Breast epithelium (tissue), 4 donors: ENCODE data around the gene METRN. TPM values are rescaled to one million over a fixed set of nuclear protein-coding genes. Genes with fewer than 3 reads are reported as not detected.
A peak's percentile ranks its signal among the peaks of the same experiment; 100 is the strongest.
"Not testable (repeated sequence)": the region's sequence is repeated elsewhere in the genome, so short reads cannot be mapped to it uniquely, and the experiment has no call there.

ENCODE experiments used
- DNase-seq, 2 donors: peaks; one replicate each; pipeline ENCODE4 v3.0.0-alpha.2; 2019; ENCODE audit warnings: low spot score in 2 of 2
- H3K27ac ChIP-seq, 2 donors: fragments of 200-600 bp; sonication (generic) in 1 of 2; one replicate each; pipeline ENCODE4 v1.5.1; 2016 to 2019; ENCODE audit warnings: mild to moderate bottlenecking in 1 of 2
- H3K27me3 ChIP-seq, 2 donors: fragments of 200-600 bp; sonication (generic) in 1 of 2; one replicate each; pipeline versions ENCODE4 v1.5.1 to v1.6.0; 2017 to 2019; ENCODE audit warnings: control low read depth in 1 of 2, mild to moderate bottlenecking in 1 of 2
- H3K36me3 ChIP-seq: fragments of 200-600 bp; one replicate; pipeline ENCODE4 v1.5.1; 2019
- H3K4me1 ChIP-seq, 2 donors: fragments of 200-600 bp; sonication (generic); one replicate each; pipeline ENCODE4 v1.5.1; 2016 to 2019; ENCODE audit warnings: control low read depth in 1 of 2
- H3K4me3 ChIP-seq, 3 donors: fragments of 200-600 bp; sonication (generic); 1 replicate in 2 of 3; 2 replicates in 1 of 3; pipeline ENCODE4 v1.5.1; 2016 to 2019; ENCODE audit warnings: mild to moderate bottlenecking in 3 of 3, moderate library complexity in 2 of 3
- H3K9me3 ChIP-seq, 2 donors: fragments of 200-600 bp; sonication (generic) in 1 of 2; one replicate each; pipeline ENCODE4 v1.5.1; 2016 to 2019; ENCODE audit warnings: control low read depth in 1 of 2
- POLR2A ChIP-seq: fragments of 450-650 bp; IDR thresholded peaks from one replicate; pipeline ENCODE4 v1.6.1; 2016; ENCODE audit warnings: antibody characterized with exemption, mild to moderate bottlenecking, moderate library complexity
- POLR2AphosphoS5 ChIP-seq, 3 donors: sonication (generic); formaldehyde crosslinking; IDR thresholded peaks; one replicate each; pipeline ENCODE4 v1.6.1; 2017; ENCODE audit warnings: antibody characterized with exemption in 3 of 3
- intact Hi-C: fragments of 100-400 bp; cut with DNase I; formaldehyde crosslinking; loops from one replicate; pipeline ENCODE4 v1.15.1; 2023; ENCODE audit warnings: low total_unique reads
- total RNA-seq, 3 donors: library from RNA; depleted of rRNA; stranded (reverse); fragments of >200 nt; gene quantifications; one replicate each; pipeline ENCODE4 v1.1.0, GENCODE V29; 2016
- TF ChIP-seq, protein P1 (sequence below), 3 donors: fragments of 450-650 bp; IDR thresholded peaks; one replicate each; pipeline ENCODE4 v1.5.1; 2016 to 2017; ENCODE audit warnings: antibody characterized with exemption in 3 of 3, mild to moderate bottlenecking in 3 of 3, moderate library complexity in 3 of 3

Gene METRN
- total RNA-seq, 3 donors from 2014 or later = 23.6 to 30.2 (median 24.3) TPM

DNA sequence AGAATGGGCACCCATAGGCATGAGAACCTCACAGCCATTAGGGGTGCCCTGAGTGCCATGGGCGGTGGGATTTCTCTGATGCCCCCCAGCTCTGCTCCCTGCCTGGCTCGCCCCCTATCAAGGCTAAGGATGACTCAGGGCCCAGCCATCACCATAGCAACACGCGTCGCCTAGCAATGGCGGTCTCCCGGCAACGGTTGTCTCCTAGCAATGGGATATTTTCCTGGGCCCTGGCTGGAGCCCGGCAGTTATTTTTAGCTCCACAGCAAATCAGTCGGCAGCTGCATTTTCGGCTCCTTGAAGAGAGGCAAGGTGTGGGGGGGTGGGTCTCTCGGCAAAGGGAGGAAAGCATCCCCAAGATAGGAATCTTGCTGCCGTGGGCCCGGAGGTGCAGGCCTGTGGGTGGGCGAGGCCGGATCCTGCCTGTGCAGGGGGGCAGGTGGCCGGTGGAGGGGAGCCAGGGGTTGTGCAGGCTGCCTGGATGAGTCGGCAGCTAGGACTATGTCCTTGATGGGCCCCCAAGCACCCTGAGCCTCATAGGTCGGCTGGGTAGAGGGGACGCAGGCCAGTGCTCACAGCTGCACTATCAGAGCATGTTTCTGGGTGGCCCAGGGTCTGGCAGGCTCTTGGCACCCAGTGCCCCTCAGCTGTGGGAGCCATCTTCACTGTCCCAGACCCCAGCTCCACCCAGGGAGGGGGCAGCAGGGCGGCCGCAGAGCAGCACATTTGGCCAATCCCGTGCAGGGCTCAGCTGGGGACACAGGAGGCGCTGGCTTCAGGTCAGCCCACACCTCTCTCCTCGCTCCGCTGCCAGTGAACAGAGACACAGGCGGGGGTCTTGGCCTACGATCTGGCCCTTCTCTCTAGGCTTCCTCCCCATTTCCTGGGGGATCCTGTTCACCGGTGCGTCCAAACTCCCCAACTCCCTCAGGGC is 5.1 kb upstream of the METRN start:
- no peak for TF ChIP-seq POLR2A
- intact Hi-C loops = no loop called here

DNA sequence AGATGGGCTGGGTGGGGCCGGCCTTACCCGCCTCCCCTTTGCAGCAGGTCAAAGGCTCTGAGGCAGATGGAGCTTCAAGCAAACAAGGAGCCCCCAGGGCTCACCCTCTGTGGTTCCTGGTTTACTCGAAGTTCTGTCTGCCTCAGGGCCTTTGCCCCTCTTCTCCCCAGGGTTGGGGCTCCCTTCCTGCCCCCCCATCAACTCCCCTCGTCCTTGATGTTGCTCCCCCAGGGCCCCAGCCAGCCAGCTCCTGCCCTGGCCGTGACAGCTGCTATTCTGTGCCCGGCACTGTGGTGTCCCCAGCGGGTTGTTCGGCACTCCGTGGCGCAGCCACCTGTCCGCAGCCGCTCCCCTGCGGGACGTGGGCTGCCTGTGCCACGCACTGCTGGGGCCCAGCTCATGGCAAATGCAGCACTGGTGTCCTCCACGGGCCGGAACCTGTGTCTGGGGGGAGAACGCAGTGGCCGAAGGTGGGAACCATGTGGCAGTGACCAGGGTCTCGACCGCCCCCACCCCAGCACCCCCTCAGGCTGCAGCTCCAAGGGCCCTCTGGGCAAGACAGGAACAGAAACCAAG is 4.3 kb upstream of the METRN start:
- Histone ChIP-seq H3K27ac (no peak overlapping the region), H3K4me3 (no peak overlapping the region), H3K27me3 (peaks cover 13 to 62% of the 10 kb centered on the region in 2 donors), H3K36me3 (no peaks in the 10 kb centered on the region), H3K9me3 (no peaks in the 10 kb centered on the region), H3K4me1 (peaks cover 0 to 6% of the 10 kb centered on the region in 2 donors)
- TF ChIP-seq POLR2A = no peak
- TF ChIP-seq POLR2AphosphoS5 (IDR thresholded peaks at IDR 0.05) = no peak
- TF ChIP-seq, protein P1, sequence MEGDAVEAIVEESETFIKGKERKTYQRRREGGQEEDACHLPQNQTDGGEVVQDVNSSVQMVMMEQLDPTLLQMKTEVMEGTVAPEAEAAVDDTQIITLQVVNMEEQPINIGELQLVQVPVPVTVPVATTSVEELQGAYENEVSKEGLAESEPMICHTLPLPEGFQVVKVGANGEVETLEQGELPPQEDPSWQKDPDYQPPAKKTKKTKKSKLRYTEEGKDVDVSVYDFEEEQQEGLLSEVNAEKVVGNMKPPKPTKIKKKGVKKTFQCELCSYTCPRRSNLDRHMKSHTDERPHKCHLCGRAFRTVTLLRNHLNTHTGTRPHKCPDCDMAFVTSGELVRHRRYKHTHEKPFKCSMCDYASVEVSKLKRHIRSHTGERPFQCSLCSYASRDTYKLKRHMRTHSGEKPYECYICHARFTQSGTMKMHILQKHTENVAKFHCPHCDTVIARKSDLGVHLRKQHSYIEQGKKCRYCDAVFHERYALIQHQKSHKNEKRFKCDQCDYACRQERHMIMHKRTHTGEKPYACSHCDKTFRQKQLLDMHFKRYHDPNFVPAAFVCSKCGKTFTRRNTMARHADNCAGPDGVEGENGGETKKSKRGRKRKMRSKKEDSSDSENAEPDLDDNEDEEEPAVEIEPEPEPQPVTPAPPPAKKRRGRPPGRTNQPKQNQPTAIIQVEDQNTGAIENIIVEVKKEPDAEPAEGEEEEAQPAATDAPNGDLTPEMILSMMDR (IDR thresholded peaks at IDR 0.05) = no peak
- intact Hi-C loops = no loop called here
- DNase-seq = no peak

More for the DNA sequence above, 5.1 kb upstream of the METRN start:
- Histone ChIP-seq H3K4me1 (peaks cover 0 to 6% of the 10 kb centered on the region in 2 donors), H3K27ac (no peak overlapping the region), H3K9me3 (no peaks in the 10 kb centered on the region), H3K27me3 (peaks cover 18 to 67% of the 10 kb centered on the region in 2 donors), H3K4me3 (no peak overlapping the region), H3K36me3 (no peaks in the 10 kb centered on the region)
- DNase-seq = no peak

DNA sequence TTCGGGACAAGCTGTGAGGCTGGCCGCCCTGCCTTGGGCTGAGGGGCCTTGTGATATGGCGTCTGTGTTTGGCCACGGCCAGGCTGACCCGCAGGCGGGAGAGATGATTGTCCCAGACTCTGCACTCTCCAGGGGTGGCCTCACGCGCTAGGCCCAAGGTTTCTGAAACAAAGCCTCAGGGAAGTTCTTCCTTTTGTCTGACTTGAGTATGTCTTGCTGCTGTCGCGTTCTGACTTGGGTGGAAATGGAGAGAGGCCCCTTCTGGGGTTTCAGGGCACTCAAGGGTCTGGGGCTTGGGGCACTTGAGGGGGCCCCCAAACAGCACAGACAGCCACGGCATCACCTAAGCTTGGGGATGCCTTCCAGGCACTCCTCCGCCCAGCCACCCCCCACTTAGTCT is 3.8 kb upstream of the METRN start:
- intact Hi-C loops = no loop called here
- Histone ChIP-seq H3K27me3 (peaks cover 13 to 60% of the 10 kb centered on the region in 2 donors), H3K4me1 (peaks cover 0 to 9% of the 10 kb centered on the region in 2 donors)

DNA sequence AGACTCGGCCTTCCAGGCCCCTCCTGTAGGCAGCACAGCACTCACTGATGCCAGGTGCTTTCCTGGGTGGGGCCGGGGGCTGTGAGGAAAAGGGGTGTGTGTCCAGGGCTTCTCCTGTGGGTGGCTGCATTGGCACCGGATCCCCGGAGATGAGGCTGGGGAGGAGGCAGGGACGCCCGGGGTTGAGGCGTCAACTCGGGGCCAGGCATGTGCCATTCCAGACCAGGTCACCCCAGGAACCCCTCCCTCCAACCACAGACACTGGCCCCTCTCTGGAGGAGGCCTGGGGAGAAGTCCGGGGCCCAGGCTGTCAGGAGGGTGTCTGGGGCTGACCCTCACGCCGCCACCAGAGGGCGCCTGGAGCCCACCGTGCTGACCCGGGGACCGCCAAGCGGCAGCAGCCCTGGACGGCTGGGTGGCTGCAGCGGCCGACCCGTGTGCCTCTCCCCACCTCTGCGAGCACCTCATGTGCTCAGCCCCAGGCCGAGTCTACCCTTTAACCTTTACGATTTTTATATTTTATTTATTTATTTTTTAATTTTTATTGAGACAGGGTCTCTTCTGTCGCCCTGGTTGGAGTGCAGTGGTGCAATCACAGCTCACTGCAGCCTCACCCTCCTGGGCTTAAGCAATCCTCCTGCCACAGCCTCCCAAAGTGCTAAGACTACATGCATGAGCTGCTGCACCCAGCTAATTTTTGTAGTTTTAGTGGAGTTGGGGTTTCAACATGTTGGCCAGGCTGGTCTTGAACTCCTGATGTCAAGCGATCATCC is 3.2 kb upstream of the METRN start:
- Histone ChIP-seq H3K4me3 (no peak overlapping the region), H3K27ac (no peak overlapping the region), H3K27me3 (peaks cover 13 to 54% of the 10 kb centered on the region in 2 donors), H3K9me3 (no peaks in the 10 kb centered on the region), H3K36me3 (no peaks in the 10 kb centered on the region), H3K4me1 (peaks cover 0 to 14% of the 10 kb centered on the region in 2 donors)
- intact Hi-C loops = no loop called here
- peak in 1 of 2 donors; percentile 82 for DNase-seq
- no peak for TF ChIP-seq POLR2A
- TF ChIP-seq, protein P1 (IDR thresholded peaks at IDR 0.05) = peak; percentile 62 to 93 (median 88)

More for the DNA sequence above, 3.8 kb upstream of the METRN start:
- Histone ChIP-seq H3K36me3 (no peaks in the 10 kb centered on the region), H3K4me3 (no peak overlapping the region), H3K27ac (no peak overlapping the region), H3K9me3 (no peaks in the 10 kb centered on the region)
- TF ChIP-seq POLR2AphosphoS5 (IDR thresholded peaks at IDR 0.05) (no peak), POLR2A (no peak)
- TF ChIP-seq, protein P1 (IDR thresholded peaks at IDR 0.05) = no peak
- DNase-seq = no peak

DNA sequence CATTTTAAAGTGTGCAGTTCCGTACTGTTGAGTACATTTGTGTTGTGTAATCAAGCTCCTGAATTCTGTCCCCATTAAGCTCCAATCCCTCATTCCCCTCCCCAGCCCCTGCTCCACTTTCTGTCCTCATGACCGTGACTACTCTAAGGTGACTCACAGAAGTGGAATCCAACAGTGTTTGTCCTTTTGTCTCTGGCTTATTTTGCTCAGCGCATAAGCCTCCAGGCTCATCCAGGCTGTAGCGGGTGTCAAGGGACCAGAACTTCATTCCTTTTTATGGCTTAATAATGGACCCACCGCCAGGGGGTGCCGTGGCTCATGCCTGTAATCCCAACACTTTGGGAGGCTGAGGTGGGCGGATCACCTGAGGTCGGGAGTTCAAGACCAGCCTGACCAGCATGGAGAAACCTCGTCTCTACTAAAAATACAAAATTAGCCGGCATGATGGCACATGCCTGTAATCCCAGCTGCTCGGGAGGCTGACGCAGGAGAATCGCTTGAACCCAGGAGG is 2.1 kb upstream of the METRN start:
- intact Hi-C loops, H3K36me3 ChIP-seq, DNase-seq, H3K4me3 ChIP-seq, H3K9me3 ChIP-seq, H3K27ac ChIP-seq: not testable (repeated sequence)
- Histone ChIP-seq H3K4me1 (peaks cover 0 to 11% of the 10 kb centered on the region in 2 donors), H3K27me3 (peaks cover 13 to 43% of the 10 kb centered on the region in 2 donors)
- TF ChIP-seq, protein P1 (IDR thresholded peaks at IDR 0.05) = peak; percentile 27 to 44 (median 32)
